DMS153 treated with DMSO at 0.1 percent for 48 hours (cell line): ENCODE data around the gene DENND4C.
"Not testable (repeated sequence)": the region's sequence is repeated elsewhere in the genome, so short reads cannot be mapped to it uniquely, and the experiment has no call there.

Experiments
- DNase-seq: peaks from one replicate; lab custom pipeline; 2025; ENCODE audit not compliant: unreplicated experiment; lab: John Stamatoyannopoulos, UW

The DENND4C gene

GRCh38 chr9:19223724-19224123 is 6.8 kb upstream of the DENND4C start:
- DNase-seq, result no peak

- DNase-seq, result no peak
Measured at GRCh38 chr9:19224563-19224962, 5.9 kb upstream of the DENND4C start.

- peak; percentile 69 for DNase-seq
Measured at GRCh38 chr9:19229595-19230354, 718 bp upstream of the DENND4C start.

- peak; percentile 33 for DNase-seq
Measured at GRCh38 chr9:19231126-19231903, 822 bp downstream of the DENND4C start.

- no peak for DNase-seq
Measured at GRCh38 chr9:19231904-19232822, 1.7 kb downstream of the DENND4C start.

- DNase-seq, result peak; percentile 54
Measured at GRCh38 chr9:19232823-19233194, 2.3 kb downstream of the DENND4C start.

GRCh38 chr9:19233344-19233743 is 2.9 kb downstream of the DENND4C start:
- DNase-seq, result no peak

- no peak for DNase-seq
Measured at GRCh38 chr9:19239955-19240354, 9.5 kb downstream of the DENND4C start.

GRCh38 chr9:19241728-19242127 is 11.2 kb downstream of the DENND4C start:
- no peak for DNase-seq

GRCh38 chr9:19243366-19244033 is 13.0 kb downstream of the DENND4C start:
- DNase-seq, result no peak

- no peak for DNase-seq
Measured at GRCh38 chr9:19246891-19247290, 16.4 kb downstream of the DENND4C start.

GRCh38 chr9:19247420-19247819 is 16.9 kb downstream of the DENND4C start:
- no peak for DNase-seq

GRCh38 chr9:19250346-19250745 is 19.9 kb downstream of the DENND4C start:
- DNase-seq, result not testable (repeated sequence)

- not testable (repeated sequence) for DNase-seq
Measured at GRCh38 chr9:19251203-19251602, 20.7 kb downstream of the DENND4C start.

GRCh38 chr9:19251622-19252021 is 21.1 kb downstream of the DENND4C start:
- not testable (repeated sequence) for DNase-seq

- no peak for DNase-seq
Measured at GRCh38 chr9:19252174-19252884, 21.8 kb downstream of the DENND4C start.

GRCh38 chr9:19252885-19253219 is 22.4 kb downstream of the DENND4C start:
- no peak for DNase-seq

GRCh38 chr9:19255112-19255511 is 24.6 kb downstream of the DENND4C start:
- DNase-seq, result no peak

GRCh38 chr9:19255821-19256220 is 25.3 kb downstream of the DENND4C start:
- no peak for DNase-seq

GRCh38 chr9:19259665-19260255 is 29.3 kb downstream of the DENND4C start:
- not testable (repeated sequence) for DNase-seq
